Endothelial cell (in vitro differentiated cells): ENCODE measurements around the gene IL17F. TPM values are rescaled to one million over a fixed set of nuclear protein-coding genes. Genes with fewer than 3 reads are reported as not detected.

ENCODE experiments used
- DNase-seq: peaks from one replicate; pipeline ENCODE4 v3.0.0; 2021; ENCODE audit warnings: low spot score
- H3K27ac Mint-ChIP-seq: one replicate; pipeline ENCODE4 v1.8.0; 2021; ENCODE audit warnings: mixed read lengths, inconsistent platforms; ENCODE audit not compliant: unreplicated experiment
- H3K27me3 Mint-ChIP-seq: one replicate; pipeline ENCODE4 v1.8.0; 2021; ENCODE audit warnings: mild to moderate bottlenecking, moderate library complexity, mixed read lengths, inconsistent platforms; ENCODE audit not compliant: unreplicated experiment
- H3K36me3 Mint-ChIP-seq: one replicate; pipeline ENCODE4 v1.8.0; 2021; ENCODE audit warnings: mild to moderate bottlenecking, low read depth, mixed read lengths, inconsistent platforms; ENCODE audit not compliant: unreplicated experiment
- H3K4me1 Mint-ChIP-seq: one replicate; pipeline ENCODE4 v1.8.0; 2021; ENCODE audit warnings: mild to moderate bottlenecking, mixed read lengths, inconsistent platforms; ENCODE audit not compliant: unreplicated experiment
- H3K4me3 Mint-ChIP-seq: one replicate; pipeline ENCODE4 v1.8.0; 2021; ENCODE audit warnings: mild to moderate bottlenecking, mixed read lengths, inconsistent platforms; ENCODE audit not compliant: unreplicated experiment
- H3K9me3 Mint-ChIP-seq: one replicate; pipeline ENCODE4 v1.8.0; 2021; ENCODE audit warnings: mixed read lengths, inconsistent platforms; ENCODE audit not compliant: unreplicated experiment
- total RNA-seq: library from RNA; stranded (reverse); fragmentation: NEBNext Ultra II Directional; extraction: Animal tissue kit (Norgen Biotek cat#: 25700); gene quantifications from one replicate; pipeline ENCODE4 v1.2.1, GENCODE V29; 2021; ENCODE audit not compliant: unreplicated experiment
- TF ChIP-seq, protein P1 (sequence below): fragments of 200-600 bp; sonication (generic); IDR thresholded peaks from one replicate; pipeline ENCODE4 v1.5.0; 2021; ENCODE audit warnings: antibody characterized with exemption; ENCODE audit not compliant: unreplicated experiment

Gene IL17F
- total RNA-seq, 1 donor from 2014 or later, result not detected

GRCh38 chr6:52195886-52196285 lies 48.4 kb downstream of the IL17F start:
- no peak overlapping the region for H3K27ac Mint-ChIP-seq
- TF ChIP-seq, protein P1, sequence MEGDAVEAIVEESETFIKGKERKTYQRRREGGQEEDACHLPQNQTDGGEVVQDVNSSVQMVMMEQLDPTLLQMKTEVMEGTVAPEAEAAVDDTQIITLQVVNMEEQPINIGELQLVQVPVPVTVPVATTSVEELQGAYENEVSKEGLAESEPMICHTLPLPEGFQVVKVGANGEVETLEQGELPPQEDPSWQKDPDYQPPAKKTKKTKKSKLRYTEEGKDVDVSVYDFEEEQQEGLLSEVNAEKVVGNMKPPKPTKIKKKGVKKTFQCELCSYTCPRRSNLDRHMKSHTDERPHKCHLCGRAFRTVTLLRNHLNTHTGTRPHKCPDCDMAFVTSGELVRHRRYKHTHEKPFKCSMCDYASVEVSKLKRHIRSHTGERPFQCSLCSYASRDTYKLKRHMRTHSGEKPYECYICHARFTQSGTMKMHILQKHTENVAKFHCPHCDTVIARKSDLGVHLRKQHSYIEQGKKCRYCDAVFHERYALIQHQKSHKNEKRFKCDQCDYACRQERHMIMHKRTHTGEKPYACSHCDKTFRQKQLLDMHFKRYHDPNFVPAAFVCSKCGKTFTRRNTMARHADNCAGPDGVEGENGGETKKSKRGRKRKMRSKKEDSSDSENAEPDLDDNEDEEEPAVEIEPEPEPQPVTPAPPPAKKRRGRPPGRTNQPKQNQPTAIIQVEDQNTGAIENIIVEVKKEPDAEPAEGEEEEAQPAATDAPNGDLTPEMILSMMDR, result no peak
- no peak for DNase-seq
- H3K4me1 Mint-ChIP-seq, result no peaks in the 10 kb centered on the region
- peaks cover 2% of the 10 kb centered on the region for H3K27me3 Mint-ChIP-seq
- no peak overlapping the region for H3K4me3 Mint-ChIP-seq
- peaks cover 18% of the 10 kb centered on the region for H3K9me3 Mint-ChIP-seq
- peaks cover 21% of the 10 kb centered on the region for H3K36me3 Mint-ChIP-seq

GRCh38 chr6:52191824-52192223 lies 52.5 kb downstream of the IL17F start:
- TF ChIP-seq, protein P1, result no peak
- no peak for DNase-seq
- Mint-ChIP-seq H3K4me3 (no peak overlapping the region), H3K27ac (no peak overlapping the region), H3K36me3 (no peaks in the 10 kb centered on the region), H3K27me3 (no peaks in the 10 kb centered on the region), H3K4me1 (no peaks in the 10 kb centered on the region), H3K9me3 (no peaks in the 10 kb centered on the region)

DNA sequence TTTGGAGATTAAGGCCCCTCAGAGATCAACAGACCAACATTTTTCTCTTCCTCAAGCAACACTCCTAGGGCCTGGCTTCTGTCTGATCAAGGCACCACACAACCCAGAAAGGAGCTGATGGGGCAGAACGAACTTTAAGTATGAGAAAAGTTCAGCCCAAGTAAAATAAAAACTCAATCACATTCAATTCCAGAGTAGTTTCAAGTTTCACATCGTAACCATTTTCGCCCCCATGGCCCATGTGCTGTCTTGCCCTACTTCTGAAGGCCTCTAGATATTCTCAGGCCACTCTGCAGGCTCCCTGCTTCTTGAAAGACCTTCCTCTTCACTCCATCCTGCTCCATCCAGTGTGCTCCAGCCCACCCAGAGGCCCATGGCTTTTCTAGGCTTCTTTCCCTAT lies 53.9 kb downstream of the IL17F start:
- TF ChIP-seq, protein P1, result no peak
- Mint-ChIP-seq H3K27ac (no peak overlapping the region), H3K4me3 (no peak overlapping the region), H3K36me3 (no peaks in the 10 kb centered on the region), H3K9me3 (no peaks in the 10 kb centered on the region), H3K27me3 (no peaks in the 10 kb centered on the region), H3K4me1 (no peaks in the 10 kb centered on the region)
- DNase-seq, result no peak

GRCh38 chr6:52189974-52190373 lies 54.3 kb downstream of the IL17F start:
- no peak overlapping the region for H3K4me3 Mint-ChIP-seq
- H3K36me3 Mint-ChIP-seq, result no peaks in the 10 kb centered on the region
- H3K27me3 Mint-ChIP-seq, result no peaks in the 10 kb centered on the region
- no peaks in the 10 kb centered on the region for H3K4me1 Mint-ChIP-seq
- H3K27ac Mint-ChIP-seq, result no peak overlapping the region
- H3K9me3 Mint-ChIP-seq, result no peaks in the 10 kb centered on the region
- TF ChIP-seq, protein P1, result no peak
- no peak for DNase-seq

DNA sequence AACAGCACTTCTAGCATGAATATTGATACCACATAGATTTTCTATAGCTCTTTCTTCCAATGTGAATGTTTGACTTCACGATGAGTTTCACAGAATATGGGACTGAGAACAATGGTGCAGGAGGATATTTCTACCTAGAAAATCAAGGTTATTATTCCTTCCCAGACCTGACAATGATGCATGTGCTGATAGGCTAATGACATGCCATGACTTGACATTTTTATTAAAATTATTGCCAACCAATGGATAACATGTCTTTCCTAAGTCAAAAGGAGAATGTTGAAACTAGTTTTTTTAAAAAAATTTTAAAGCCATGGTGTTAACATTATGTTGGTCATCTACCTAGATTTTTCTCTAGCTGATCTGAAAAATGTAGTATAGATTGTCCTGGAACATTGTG lies 57.2 kb downstream of the IL17F start:
- TF ChIP-seq, protein P1, result no peak
- no peaks in the 10 kb centered on the region for H3K36me3 Mint-ChIP-seq
- H3K27me3 Mint-ChIP-seq, result no peaks in the 10 kb centered on the region
- H3K9me3 Mint-ChIP-seq, result no peaks in the 10 kb centered on the region
- H3K4me1 Mint-ChIP-seq, result no peaks in the 10 kb centered on the region
- H3K27ac Mint-ChIP-seq, result no peak overlapping the region
- no peak overlapping the region for H3K4me3 Mint-ChIP-seq
- no peak for DNase-seq

Other genes starting within 250 kb of the IL17F start
- gene PKHD1, start 156.9 kb downstream of the IL17F start, total RNA-seq, result 0.03 TPM
- gene IL17A, start 58.1 kb downstream of the IL17F start, total RNA-seq, result not detected
- 50.0 TPM for gene MCM3, start 40.2 kb upstream of the IL17F start, total RNA-seq
- 7.5 TPM for gene PAQR8, start 117.7 kb upstream of the IL17F start, total RNA-seq
- gene EFHC1, start 175.8 kb upstream of the IL17F start, total RNA-seq, result 29.0 TPM